OCI-LY7 (cell line): Measurements from ENCODE around the gene ANKRD42. TPM values are rescaled to one million over a fixed set of nuclear protein-coding genes. Genes with fewer than 3 reads are reported as not detected.

Source experiments
- Bru-seq: library from RNA; stranded (reverse); fragments of 400-500 nt; gene quantifications from one replicate; lab custom pipeline; 2021; lab: Mats Ljungman, UMichigan
- BruChase-seq, 2 experiments: library from RNA; stranded (reverse); fragments of 400-500 nt; gene quantifications; one replicate each; lab custom pipeline; 2021; lab: Mats Ljungman, UMichigan
- BruUV-seq: library from RNA; stranded (reverse); fragments of 400-500 nt; replicated peaks from 2 replicates; lab custom pipeline; 2021; lab: Mats Ljungman, UMichigan
- CTCF ChIA-PET: fragments of 300-600 bp; sonication (Branson Sonifier 250); formaldehyde crosslinking; loops from one replicate; lab custom pipeline; 2022; ENCODE audit warnings: antibody characterized with exemption; ENCODE audit not compliant: unreplicated experiment; lab: Charles Lee
- POLR2A ChIA-PET: fragments of 300-600 bp; sonication (Branson Sonifier 250); formaldehyde crosslinking; loops from one replicate; lab custom pipeline; 2022; ENCODE audit warnings: antibody characterized with exemption; lab: Charles Lee
- DNase-seq: peaks from one replicate; pipeline ENCODE4 v3.0.0-alpha.2; 2015; ENCODE audit warnings: low spot score
- H2AFZ ChIP-seq: fragments of 200-600 bp; sonication (generic), shearing (Covaris generic); 2 replicates; pipeline ENCODE4 v1.6.1; 2014; ENCODE audit warnings: mild to moderate bottlenecking, antibody characterized with exemption, low read length, moderate library complexity
- H3K27ac ChIP-seq: fragments of 200-600 bp; sonication (generic); 2 replicates; pipeline ENCODE4 v1.5.1; 2014; ENCODE audit warnings: mixed run types, low read depth, mild to moderate bottlenecking, moderate library complexity, low read length, inconsistent platforms; ENCODE audit not compliant: poor library complexity, severe bottlenecking
- H3K36me3 ChIP-seq: fragments of 200-600 bp; sonication (generic); 2 replicates; pipeline ENCODE4 v1.6.1; 2014; ENCODE audit warnings: mild to moderate bottlenecking, antibody characterized with exemption, low read length, moderate library complexity, mixed read lengths; ENCODE audit not compliant: insufficient read depth
- H3K4me1 ChIP-seq: fragments of 200-600 bp; sonication (generic); 2 replicates; pipeline ENCODE4 v1.5.1; 2014; ENCODE audit warnings: mild to moderate bottlenecking, low read length; ENCODE audit not compliant: insufficient read depth, poor library complexity, severe bottlenecking
- H3K4me2 ChIP-seq: fragments of 200-600 bp; sonication (generic); 2 replicates; pipeline ENCODE4 v1.6.1; 2014; ENCODE audit warnings: mild to moderate bottlenecking, low read length
- H3K4me3 ChIP-seq: fragments of 200-600 bp; sonication (generic); 2 replicates; pipeline ENCODE4 v1.5.1; 2014; ENCODE audit warnings: mild to moderate bottlenecking, low read depth, low read length; ENCODE audit not compliant: poor library complexity, severe bottlenecking
- H3K79me2 ChIP-seq: fragments of 200-600 bp; sonication (generic); 2 replicates; pipeline ENCODE4 v1.6.1; 2016; ENCODE audit warnings: low read depth, mild to moderate bottlenecking, low read length, moderate library complexity, mixed read lengths; ENCODE audit not compliant: insufficient read depth
- H3K9me2 ChIP-seq: fragments of 200-600 bp; sonication (generic); 2 replicates; pipeline ENCODE4 v1.6.1; 2016; ENCODE audit warnings: mild to moderate bottlenecking, low read length, mixed read lengths; ENCODE audit not compliant: insufficient read depth
- H3K9me3 ChIP-seq: fragments of 200-600 bp; sonication (generic); 2 replicates; pipeline ENCODE4 v1.6.1; 2014; ENCODE audit warnings: mild to moderate bottlenecking, mixed run types, low read length, mixed read lengths
- H4K20me1 ChIP-seq: fragments of 200-600 bp; sonication (generic); 2 replicates; pipeline ENCODE4 v1.6.1; 2014; ENCODE audit warnings: mild to moderate bottlenecking, antibody characterized with exemption, low read length, moderate library complexity, mixed read lengths; ENCODE audit not compliant: insufficient read depth
- CTCF ChIP-seq: fragments of 200-600 bp; sonication (generic); conservative IDR thresholded peaks from 2 replicates; pipeline ENCODE4 v1.5.1; 2014; ENCODE audit warnings: mild to moderate bottlenecking, antibody characterized with exemption, low read length, moderate library complexity, mixed read lengths
- EZH2phosphoT487 ChIP-seq: fragments of 200-600 bp; sonication (generic); IDR thresholded peaks from 2 replicates; pipeline ENCODE4 v1.6.1; 2018; ENCODE audit warnings: low read depth, borderline replicate concordance, mild to moderate bottlenecking, mixed run types, antibody characterized with exemption, low read length, moderate library complexity, mixed read lengths
- intact Hi-C: fragments of 100-400 bp; cut with micrococcal nuclease; formaldehyde crosslinking; loops from one replicate; pipeline ENCODE4 v1.10.0; 2022; ENCODE audit not compliant: unreplicated experiment
- long read RNA-seq: library from polyadenylated mRNA; stranded (forward); transcript quantifications from one replicate; pipeline ENCODE4 v2.0.0, GENCODE V29; 2022
- total RNA-seq, 2 experiments: library from RNA; depleted of rRNA in 1 of 2; stranded (reverse); fragments of >200 nt in 1 of 2; shearing (Covaris generic) in 1 of 2; gene quantifications; 2 replicates each; pipeline ENCODE4 v1.2.3, GENCODE V29; 2014 to 2022

ANKRD42 gene
- total RNA-seq (2014; rRNA removed; shearing (Covaris generic)): 1.1 and 2.2 TPM in 2 replicates
- 2.5 and 3.3 TPM in 2 replicates for total RNA-seq (2022)
- Bru-seq, nascent RNA: percentile 37 among the genes with signal in this experiment
- percentile 39 among the genes with signal in this experiment for BruChase-seq, experiment 1, labeled RNA remaining after a 6-hour chase
- percentile 47 among the genes with signal in this experiment for BruChase-seq, experiment 2, labeled RNA remaining after a 2-hour chase
- long read RNA-seq, full-length matches to known transcripts: 4 of 9 reads
- long read RNA-seq, partial matches to known transcripts: 0 of 9 reads
- long read RNA-seq, other reads (novel, unspliced or antisense): 5 of 9 reads

GRCh38 chr11:83193315-83194280, at the start of gene ANKRD42:
Gene ANKRD42 (plus strand): TSS chr11:83193712. CDS start chr11:83194671, 959 bp downstream.
- H3K4me3 ChIP-seq: peak within 1 kb of the TSS; percentile 80

DNA sequence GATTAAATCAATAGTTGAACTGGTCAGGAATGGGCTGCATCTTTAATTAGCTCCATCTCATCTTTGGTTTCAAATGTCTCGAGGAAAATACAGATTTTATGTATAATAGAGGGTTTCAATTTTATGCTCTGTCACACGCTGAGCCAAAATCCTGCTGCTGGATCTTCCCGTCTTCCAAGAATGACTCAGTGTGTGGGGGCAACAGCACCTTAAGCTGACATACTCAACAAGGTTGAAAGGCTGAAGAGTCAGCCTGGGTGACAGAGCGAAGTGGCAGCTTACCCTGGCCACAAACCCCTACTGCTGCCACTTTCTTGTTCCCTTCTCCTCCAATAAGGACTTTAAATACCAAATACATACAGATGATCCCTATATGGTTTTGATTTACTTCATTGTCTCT, 45.6 kb upstream of the ANKRD42 start:
- CTCF ChIA-PET: no interaction called here
- no peaks in the 10 kb centered on the region for H3K79me2 ChIP-seq
- intact Hi-C loops: no loop called here
- no peak overlapping the region for H3K4me3 ChIP-seq
- no peaks in the 10 kb centered on the region for H4K20me1 ChIP-seq
- POLR2A ChIA-PET: interaction anchor here (0.6 to 2.3 kb wide), 7 partner anchors 8 to 59 kb away, joined by 3 to 23 read pairs (median 4); partner anchors contain the start of gene PCF11
- H2AFZ ChIP-seq: peak overlapping the region; percentile 75; the same call in 1 of the 2 replicates
- H3K27ac ChIP-seq: no peak overlapping the region
- no TSS peak for BruUV-seq
- no peak for TF ChIP-seq CTCF
- no peak for TF ChIP-seq EZH2phosphoT487
- no peak for DNase-seq
- H3K9me3 ChIP-seq: no peaks in the 10 kb centered on the region
- H3K4me1 ChIP-seq: peaks cover 25% of the 10 kb centered on the region
- no peaks in the 10 kb centered on the region for H3K9me2 ChIP-seq
- H3K36me3 ChIP-seq: no peaks in the 10 kb centered on the region
- H3K4me2 ChIP-seq: no peak overlapping the region

More at GRCh38 chr11:83193315-83194280, at the start of gene ANKRD42:
- POLR2A ChIA-PET: interaction anchor here (1.0 kb wide), 1 partner anchor 10 kb away, joined by 3 read pairs; no protein-coding TSS in a partner anchor
- intact Hi-C loops: loop anchor here (1.0 to 10.0 kb wide), 3 partner anchors 33 to 289 kb away; partner anchors contain the start of genes DDIAS and PRCP
- H3K79me2 ChIP-seq: peaks cover 15% of the 10 kb centered on the region; the same call in 1 of the 2 replicates
- H3K36me3 ChIP-seq: peaks cover 26% of the 10 kb centered on the region
- CTCF ChIA-PET: no interaction called here
- BruUV-seq: TSS peak; percentile 85
- no peaks in the 10 kb centered on the region for H3K9me2 ChIP-seq
- H3K27ac ChIP-seq: peak within 1 kb of the TSS; percentile 34
- peak within 1 kb of the TSS; percentile 83 for H2AFZ ChIP-seq
- peak; percentile 29; the same call in 1 of the 2 replicates for TF ChIP-seq CTCF
- no peak for TF ChIP-seq EZH2phosphoT487
- no peaks in the 10 kb centered on the region for H3K9me3 ChIP-seq
- H4K20me1 ChIP-seq: no peaks in the 10 kb centered on the region
- peak; percentile 92 for DNase-seq
- peaks cover 18% of the 10 kb centered on the region for H3K4me1 ChIP-seq
- H3K4me2 ChIP-seq: peak within 1 kb of the TSS; percentile 92
